Measurements from ENCODE around the gene LGR6. TPM values are rescaled to one million over a fixed set of nuclear protein-coding genes. Genes with fewer than 3 reads are reported as not detected.

Gene LGR6
- total RNA-seq, 4 donors from 2014 or later, result under 0.01 to 1.2 (median 0.78) TPM; not detected in 1

DNA sequence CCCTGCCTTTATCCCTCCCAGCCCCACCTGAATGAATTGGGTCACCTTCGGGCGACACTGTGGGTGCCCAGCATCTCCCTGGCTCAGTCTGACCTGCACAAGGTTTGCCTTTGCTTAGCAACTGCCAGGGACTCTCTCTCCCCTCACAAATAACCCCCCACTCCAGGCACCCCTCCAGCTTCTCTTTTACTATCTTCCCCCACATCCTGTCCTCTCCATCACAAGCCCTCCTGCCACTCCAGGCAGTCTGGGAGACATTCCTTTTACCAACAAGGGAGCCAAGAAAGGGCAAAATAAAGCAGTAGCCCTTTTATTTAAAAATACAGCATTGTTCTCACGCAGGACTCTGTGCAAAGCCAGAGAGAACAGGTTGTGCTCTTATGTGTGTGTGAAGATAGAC lies 23.9 kb downstream of the LGR6 start:
- Histone ChIP-seq H3K27me3 (peaks cover 0 to 90% (median 19%) of the 10 kb centered on the region in 4 donors), H3K27ac (replicated peaks in 1 of 4) (no peak overlapping the region), H3K4me1 (peaks cover 4 to 11% (median 9%) of the 10 kb centered on the region in 4 donors), H3K36me3 (no peaks in the 10 kb centered on the region), H3K4me3 (no peak overlapping the region), H3K9me3 (no peaks in the 10 kb centered on the region)
- 83% methylated on average over 3 of the region's 3 CpGs for WGBS
- no peak for DNase-seq (ENCODE audit: extremely low spot score)
- no peak for TF ChIP-seq POLR2AphosphoS5 (IDR thresholded peaks at IDR 0.05)
- no peak for TF ChIP-seq EP300 (IDR thresholded peaks at IDR 0.05)
- TF ChIP-seq POLR2A (IDR thresholded peaks at IDR 0.05; ENCODE audit: low read depth), result no peak
- TF ChIP-seq, protein P1, sequence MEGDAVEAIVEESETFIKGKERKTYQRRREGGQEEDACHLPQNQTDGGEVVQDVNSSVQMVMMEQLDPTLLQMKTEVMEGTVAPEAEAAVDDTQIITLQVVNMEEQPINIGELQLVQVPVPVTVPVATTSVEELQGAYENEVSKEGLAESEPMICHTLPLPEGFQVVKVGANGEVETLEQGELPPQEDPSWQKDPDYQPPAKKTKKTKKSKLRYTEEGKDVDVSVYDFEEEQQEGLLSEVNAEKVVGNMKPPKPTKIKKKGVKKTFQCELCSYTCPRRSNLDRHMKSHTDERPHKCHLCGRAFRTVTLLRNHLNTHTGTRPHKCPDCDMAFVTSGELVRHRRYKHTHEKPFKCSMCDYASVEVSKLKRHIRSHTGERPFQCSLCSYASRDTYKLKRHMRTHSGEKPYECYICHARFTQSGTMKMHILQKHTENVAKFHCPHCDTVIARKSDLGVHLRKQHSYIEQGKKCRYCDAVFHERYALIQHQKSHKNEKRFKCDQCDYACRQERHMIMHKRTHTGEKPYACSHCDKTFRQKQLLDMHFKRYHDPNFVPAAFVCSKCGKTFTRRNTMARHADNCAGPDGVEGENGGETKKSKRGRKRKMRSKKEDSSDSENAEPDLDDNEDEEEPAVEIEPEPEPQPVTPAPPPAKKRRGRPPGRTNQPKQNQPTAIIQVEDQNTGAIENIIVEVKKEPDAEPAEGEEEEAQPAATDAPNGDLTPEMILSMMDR (IDR thresholded peaks at IDR 0.05), result no peak
- intact Hi-C loops (cut with DNase I), result no loop called here

GRCh38 chr1:202217951-202218350 lies 24.4 kb downstream of the LGR6 start:
- intact Hi-C loops (cut with DNase I), result no loop called here
- peaks cover 4 to 11% (median 9%) of the 10 kb centered on the region in 4 donors for H3K4me1 ChIP-seq
- H3K4me3 ChIP-seq, result no peak overlapping the region
- no peaks in the 10 kb centered on the region for H3K36me3 ChIP-seq
- H3K27ac ChIP-seq (replicated peaks in 1 of 4), result no peak overlapping the region
- H3K27me3 ChIP-seq, result peaks cover 0 to 89% (median 19%) of the 10 kb centered on the region in 4 donors
- WGBS, result 85% methylated on average over 1 of the region's 1 CpG
- TF ChIP-seq, protein P1 (IDR thresholded peaks at IDR 0.05), result no peak
- no peak for TF ChIP-seq POLR2AphosphoS5 (IDR thresholded peaks at IDR 0.05)
- TF ChIP-seq POLR2A (IDR thresholded peaks at IDR 0.05; ENCODE audit: low read depth), result no peak
- TF ChIP-seq EP300 (IDR thresholded peaks at IDR 0.05), result no peak
- DNase-seq (ENCODE audit: extremely low spot score), result no peak
- H3K9me3 ChIP-seq, result no peaks in the 10 kb centered on the region

DNA sequence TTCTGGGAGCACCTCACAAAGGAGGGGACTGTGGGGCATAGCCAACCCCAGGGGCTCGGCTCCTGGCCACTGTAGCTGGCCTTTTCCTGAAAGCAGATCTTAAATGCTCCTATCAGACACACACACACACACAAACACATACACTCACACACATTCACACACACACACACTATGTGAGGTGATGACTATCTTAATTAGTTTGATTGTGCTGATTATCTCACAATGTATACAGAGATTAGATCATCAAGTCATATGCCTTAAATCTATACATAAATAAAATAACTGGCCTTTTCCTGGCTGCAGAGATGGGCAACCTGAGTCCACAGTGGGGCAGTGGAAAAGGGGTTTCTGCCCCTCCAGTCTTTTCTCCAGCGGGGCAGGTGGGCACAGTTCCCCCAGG lies 27.1 kb downstream of the LGR6 start:
- intact Hi-C loops (cut with DNase I), result no loop called here
- H3K4me1 ChIP-seq, result peaks cover 0 to 4% (median 0%) of the 10 kb centered on the region in 4 donors
- no peak overlapping the region for H3K27ac ChIP-seq (replicated peaks in 1 of 4)
- H3K27me3 ChIP-seq, result peaks cover 0 to 76% (median 2%) of the 10 kb centered on the region in 4 donors
- no peaks in the 10 kb centered on the region for H3K9me3 ChIP-seq
- 100% methylated on average over 2 of the region's 2 CpGs for WGBS
- no peak overlapping the region for H3K4me3 ChIP-seq
- no peak for DNase-seq (ENCODE audit: extremely low spot score)
- H3K36me3 ChIP-seq, result no peaks in the 10 kb centered on the region
- TF ChIP-seq POLR2A (IDR thresholded peaks at IDR 0.05; ENCODE audit: low read depth) (no peak), EP300 (IDR thresholded peaks at IDR 0.05) (no peak), POLR2AphosphoS5 (IDR thresholded peaks at IDR 0.05) (no peak)
- TF ChIP-seq, protein P1 (IDR thresholded peaks at IDR 0.05), result no peak

DNA sequence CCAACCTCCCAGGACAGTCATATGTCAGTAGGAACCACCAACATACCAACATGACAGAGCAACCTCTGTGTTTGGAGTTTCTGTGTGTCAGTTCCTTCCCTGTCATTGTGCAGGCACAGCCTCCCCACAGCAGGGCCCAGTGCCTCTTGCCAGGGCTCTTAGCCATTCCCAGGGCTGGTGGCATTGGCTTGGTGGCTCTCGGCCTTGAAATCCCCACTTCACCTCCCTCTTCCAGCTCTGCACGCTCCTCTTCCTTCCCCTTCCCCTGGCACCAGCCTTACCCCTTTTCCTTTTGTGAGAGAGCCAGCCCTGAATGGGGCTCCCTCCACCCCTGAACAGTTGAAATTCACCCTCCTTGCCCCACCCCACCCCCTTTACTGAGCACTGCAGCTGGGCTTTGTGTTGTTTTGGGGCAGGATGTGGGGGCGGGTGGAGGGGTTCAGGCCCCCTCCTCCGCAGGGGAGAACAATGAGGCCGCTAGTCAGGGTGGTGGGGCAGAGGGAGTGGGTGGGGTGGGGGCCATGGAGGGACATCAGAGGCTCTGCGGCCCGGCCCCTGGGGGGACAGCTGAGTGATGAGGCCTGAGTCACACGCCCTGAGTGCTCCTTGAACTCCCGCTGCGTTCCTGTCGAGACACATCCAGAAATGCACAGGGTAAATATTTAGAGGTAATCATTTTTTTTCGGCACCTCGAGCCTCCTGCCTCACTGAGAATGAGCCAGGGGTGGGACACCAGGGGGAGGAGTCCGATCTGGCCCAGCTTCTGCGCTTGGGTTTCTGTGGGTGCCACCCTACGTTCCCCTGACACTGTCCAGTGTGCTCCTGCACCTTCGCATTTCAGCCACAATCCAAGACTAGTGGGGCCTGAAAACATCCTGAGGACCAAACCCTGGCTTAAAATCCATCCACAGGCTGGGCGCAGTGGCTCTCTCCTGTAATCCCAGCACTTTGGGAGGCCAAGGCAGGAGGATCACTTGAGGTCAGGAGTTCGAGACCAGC lies 28.6 kb downstream of the LGR6 start:
- 69% methylated on average over 19 of the region's 19 CpGs for WGBS
- no peak for DNase-seq (ENCODE audit: extremely low spot score)
- peaks cover 0 to 61% (median 0%) of the 10 kb centered on the region in 4 donors for H3K27me3 ChIP-seq
- peaks cover 0 to 4% (median 0%) of the 10 kb centered on the region in 4 donors for H3K4me1 ChIP-seq
- no peaks in the 10 kb centered on the region for H3K9me3 ChIP-seq
- intact Hi-C loops (cut with DNase I), result no loop called here
- TF ChIP-seq EP300 (IDR thresholded peaks at IDR 0.05) (no peak), POLR2A (IDR thresholded peaks at IDR 0.05; ENCODE audit: low read depth) (no peak), POLR2AphosphoS5 (IDR thresholded peaks at IDR 0.05) (no peak)
- TF ChIP-seq, protein P1 (IDR thresholded peaks at IDR 0.05), result no peak
- H3K27ac ChIP-seq (replicated peaks in 1 of 4), result no peak overlapping the region
- H3K4me3 ChIP-seq, result no peak overlapping the region
- H3K36me3 ChIP-seq, result no peaks in the 10 kb centered on the region

All from esophagus muscularis mucosa (tissue), 4 donors.